DMS 273 (cell line): ENCODE data around the gene CACNA2D4.
A peak's percentile ranks its signal among the peaks of the same experiment; 100 is the strongest.

ENCODE experiments used
- DNase-seq: peaks from one replicate; lab custom pipeline; 2025; ENCODE audit not compliant: unreplicated experiment; lab: John Stamatoyannopoulos, UW

The CACNA2D4 gene

DNA sequence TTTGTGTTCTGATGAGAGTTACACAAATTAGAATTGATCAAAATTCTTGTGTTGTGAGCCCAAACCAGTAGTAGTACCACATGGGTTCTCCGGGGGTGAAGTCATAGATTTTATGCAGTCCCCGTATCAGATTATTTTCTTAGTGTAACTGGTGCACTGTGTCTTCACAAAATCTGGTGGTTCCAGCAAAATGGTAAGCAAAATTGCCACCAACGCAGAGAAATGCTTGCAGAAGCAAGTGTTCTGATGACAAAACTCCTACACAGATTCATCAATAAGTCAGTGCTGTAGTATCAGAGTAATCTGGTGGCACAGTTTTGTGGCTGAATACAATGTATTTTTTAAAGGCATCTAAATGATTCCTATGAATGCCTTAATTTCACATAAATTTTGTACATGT is 1.3 kb upstream of the CACNA2D4 start:
- DNase-seq: no peak

DNA sequence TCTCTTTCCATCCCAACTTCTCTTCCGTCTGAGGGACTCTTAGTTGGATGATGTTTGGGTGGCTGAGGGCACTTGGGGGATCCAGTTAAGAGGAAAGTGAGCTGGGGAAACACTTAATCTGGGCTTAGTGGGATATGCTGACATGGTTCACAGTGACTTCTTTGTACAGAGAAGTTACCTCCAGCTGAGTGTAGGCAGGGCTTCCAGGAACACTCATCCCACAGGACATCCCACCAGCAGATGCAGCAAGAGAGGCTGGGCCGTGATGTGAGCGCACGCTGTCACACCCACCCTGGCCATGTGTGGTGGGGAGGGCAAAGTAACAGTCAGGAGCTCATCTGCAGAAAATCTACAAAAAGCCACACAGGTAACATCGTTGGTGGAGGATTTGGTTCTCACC is 832 bp upstream of the CACNA2D4 start:
- no peak for DNase-seq

DNA sequence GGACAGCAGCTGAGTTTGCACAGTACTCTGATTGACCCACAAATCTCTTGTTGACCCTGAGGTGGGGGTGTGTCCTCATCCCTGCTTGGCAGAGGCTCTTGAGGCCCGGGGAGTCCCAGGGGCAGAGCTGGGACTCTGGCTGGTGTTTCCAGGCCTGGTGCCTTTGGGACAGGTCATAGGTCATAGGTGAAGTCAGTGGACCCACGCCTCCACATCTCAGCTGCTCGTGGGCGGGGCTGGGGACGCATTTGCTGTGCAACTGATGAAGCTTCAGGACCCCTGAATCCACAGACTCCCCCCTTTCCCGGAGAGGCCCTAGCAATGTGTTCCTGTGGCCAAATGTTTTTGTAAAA is 408 bp upstream of the CACNA2D4 start:
- DNase-seq: no peak

GRCh38 chr12:1917172-1918070 is 1.0 kb downstream of the CACNA2D4 start:
- no peak for DNase-seq

DNA sequence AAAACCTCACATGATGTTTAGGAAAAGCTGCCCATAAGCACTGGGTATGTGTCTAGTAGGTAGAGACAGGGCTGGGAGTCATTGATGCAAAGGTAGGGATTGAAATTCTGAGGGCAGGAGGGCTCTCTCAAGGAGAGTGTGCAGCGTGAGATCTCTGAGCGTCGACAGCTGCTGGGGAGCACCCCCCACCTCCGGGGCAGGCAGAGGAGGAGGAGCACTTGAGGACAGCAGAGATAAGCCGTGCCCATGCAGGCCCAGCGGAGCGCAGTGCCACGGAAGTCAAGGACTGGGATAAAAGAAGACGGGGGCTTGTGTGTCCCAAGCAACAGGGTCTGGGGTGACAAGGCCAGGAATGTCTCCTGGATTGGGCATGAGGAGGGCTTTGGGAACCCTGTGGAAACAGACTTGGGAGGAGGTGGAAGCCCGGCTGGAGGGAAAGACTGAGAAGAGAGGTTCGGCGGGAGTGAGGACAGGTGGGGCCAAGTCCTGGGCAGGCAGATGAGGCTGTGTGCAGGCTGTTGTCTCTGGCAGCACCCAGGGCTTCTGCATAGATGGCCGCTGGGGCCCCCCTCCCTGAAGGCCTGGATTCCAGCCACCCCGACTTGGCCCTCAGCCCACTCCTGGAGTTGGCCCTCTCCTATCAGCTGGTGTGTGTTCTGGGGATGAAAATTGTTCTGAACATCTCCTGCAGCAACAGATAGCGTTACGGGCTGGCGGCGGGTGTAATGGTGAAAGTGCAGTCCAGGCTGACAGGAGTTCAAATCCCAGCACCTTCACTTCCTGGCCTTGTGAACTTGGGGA is 1.9 kb downstream of the CACNA2D4 start:
- peak; percentile 76 for DNase-seq

GRCh38 chr12:1915082-1915968 is 3.1 kb downstream of the CACNA2D4 start:
- no peak for DNase-seq

DNA sequence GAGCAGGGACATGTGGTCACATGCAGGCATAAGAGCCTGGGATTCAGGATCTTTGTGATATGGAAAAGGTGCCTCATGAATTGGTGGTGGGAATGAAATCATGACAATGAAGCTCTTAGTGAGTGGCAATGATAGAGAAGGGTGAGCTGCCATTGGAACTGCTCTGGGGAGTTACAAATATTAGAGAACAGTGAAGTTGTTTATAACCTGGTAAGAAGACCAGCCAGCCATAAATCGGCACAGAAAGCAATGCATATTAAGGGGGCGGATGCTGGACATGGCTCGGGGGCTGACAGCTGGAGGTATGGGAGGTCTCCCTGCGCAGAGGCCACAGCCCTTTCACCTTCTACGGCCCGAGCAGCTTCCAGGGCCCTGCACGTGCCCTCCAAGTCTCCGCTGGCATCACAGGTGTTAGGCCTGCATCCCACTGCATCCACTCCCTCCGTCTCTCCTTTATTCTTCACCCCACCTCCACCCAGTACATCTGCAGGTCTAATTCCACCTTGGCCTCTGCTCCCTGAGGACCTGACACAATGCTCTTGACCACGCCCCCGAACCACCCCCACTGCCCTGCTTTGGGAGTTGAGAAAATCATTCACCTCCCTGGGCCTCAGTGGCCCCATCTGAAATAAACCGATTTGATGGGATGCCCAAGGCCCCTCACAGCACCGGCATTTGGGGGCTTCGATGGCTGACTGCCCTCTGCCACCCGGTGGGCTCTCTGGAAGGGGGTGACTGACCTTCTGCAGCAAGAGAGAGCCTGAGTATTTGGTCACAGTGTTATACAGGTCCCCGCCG is 4.1 kb downstream of the CACNA2D4 start:
- no peak for DNase-seq

DNA sequence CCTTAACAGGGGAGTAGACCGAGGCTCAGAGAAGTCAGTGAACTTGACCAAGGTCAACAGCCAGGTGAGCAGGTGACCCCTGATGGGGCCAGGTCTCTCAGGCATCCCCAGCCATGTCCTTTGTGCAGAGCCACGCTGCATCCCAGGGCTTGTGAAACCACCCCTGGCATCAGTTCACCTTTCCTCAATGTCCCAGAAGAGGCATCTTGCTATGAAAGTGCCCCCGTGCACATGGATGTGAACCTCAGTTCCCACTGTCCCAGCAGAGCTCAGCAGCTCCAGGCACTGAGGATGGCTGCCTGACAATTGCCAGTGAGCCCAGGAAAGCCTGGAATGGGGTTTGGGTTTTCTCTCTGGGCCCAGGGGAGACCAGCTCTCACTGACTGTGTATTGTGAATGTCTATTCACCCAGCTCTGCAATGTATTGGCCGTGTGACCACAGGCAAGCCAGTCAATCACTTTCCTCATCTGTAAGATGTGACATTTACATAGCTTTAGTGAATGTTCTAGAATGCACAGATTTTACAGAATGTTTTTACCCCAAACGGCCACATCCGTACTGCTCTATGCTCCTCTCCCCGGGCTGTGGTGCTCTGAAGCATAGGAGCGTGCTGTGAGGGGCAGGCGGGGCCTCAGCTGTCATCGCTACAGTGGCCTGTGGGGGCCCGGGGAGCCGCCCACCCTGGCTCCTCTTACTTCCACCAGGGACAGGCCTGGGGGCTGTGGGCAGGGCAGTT is 4.9 kb downstream of the CACNA2D4 start:
- no peak for DNase-seq

DNA sequence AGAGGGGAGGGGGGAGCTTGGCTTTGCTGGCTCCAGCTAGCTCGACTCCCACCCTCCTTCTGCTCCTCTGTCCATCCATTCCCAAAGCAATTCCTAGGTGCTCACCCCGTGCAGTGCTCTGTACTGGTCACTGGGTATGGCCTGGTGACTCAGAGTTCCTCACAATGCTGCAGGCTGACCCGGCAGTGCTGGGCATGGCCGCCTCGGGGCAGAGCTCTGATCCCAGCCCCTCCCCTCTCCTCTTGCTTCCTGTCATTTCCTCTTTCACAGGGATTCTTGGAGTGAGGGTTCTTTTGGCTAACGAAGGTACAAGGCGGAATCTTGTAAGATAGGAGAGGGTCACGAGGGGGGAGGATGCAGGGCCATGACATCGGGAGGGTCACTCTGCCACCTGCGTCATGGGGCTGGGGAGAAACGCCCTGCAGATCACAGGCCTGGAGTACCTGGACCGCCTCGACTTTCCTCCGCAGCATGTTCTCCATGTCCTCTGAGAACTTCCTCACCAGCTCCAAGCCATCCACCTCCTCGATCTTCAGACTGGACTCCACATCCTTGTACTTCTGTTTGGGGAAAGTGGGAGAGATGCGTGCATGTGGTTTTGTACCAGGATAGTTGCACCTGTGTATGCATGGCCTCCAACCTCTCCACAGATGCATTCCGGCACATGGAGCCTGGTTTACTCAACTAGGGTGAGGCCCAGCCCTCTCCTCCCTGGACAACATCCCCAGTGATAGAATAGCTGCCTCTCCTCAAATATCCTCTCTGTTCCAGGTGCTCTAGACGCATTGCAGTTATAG is 5.7 kb downstream of the CACNA2D4 start:
- no peak for DNase-seq

DNA sequence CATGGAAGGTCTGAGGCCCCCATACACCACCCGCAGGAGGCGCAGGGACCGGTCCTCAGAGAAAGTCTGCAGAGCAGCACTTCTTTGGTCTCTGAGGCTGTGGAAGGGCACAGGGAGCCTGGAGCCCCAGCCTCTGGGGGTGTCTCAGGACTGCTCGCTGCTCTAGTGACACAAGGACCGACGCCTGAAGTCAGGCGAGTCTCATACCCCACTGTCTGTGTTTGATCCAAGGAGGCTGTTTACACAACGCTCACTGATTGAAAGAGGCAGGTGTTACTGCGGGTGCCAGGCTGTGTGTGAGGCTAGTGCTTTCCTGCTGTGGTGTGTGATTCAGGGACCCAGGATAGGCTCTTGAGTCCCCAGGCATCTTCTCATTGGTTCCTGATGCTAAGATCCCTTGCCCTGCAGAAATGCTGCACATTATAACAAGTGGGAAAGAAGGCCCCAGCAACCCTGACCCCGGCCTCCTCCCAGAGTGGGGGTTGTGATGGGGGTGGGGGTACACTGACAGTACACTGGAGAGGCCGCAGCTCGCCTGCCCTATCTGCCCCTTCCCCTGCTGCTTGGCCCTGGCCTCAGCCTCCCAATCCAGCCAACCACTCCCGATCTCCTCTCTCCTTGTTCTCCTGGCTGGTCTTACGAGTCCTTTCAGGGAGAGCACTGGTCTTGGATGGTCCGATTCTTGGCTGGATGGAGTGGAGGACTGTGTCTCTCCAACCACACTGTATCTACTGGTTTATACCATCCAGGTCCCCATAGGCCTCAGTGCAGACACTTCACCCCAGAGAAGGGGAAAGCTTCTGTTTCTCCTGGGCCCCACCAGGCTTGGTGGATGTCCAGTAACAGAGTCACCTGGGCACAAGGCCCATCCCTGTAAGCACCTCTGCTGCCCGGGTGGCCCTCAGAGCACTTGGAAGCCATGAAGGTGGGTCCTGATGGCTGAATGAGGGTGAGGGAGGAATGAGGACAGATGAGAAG is 6.6 kb downstream of the CACNA2D4 start:
- no peak for DNase-seq

GRCh38 chr12:1910468-1910867 is 8.0 kb downstream of the CACNA2D4 start:
- DNase-seq: no peak

- DNase-seq: no peak
Observed at GRCh38 chr12:1908758-1909157, 9.7 kb downstream of the CACNA2D4 start.

DNA sequence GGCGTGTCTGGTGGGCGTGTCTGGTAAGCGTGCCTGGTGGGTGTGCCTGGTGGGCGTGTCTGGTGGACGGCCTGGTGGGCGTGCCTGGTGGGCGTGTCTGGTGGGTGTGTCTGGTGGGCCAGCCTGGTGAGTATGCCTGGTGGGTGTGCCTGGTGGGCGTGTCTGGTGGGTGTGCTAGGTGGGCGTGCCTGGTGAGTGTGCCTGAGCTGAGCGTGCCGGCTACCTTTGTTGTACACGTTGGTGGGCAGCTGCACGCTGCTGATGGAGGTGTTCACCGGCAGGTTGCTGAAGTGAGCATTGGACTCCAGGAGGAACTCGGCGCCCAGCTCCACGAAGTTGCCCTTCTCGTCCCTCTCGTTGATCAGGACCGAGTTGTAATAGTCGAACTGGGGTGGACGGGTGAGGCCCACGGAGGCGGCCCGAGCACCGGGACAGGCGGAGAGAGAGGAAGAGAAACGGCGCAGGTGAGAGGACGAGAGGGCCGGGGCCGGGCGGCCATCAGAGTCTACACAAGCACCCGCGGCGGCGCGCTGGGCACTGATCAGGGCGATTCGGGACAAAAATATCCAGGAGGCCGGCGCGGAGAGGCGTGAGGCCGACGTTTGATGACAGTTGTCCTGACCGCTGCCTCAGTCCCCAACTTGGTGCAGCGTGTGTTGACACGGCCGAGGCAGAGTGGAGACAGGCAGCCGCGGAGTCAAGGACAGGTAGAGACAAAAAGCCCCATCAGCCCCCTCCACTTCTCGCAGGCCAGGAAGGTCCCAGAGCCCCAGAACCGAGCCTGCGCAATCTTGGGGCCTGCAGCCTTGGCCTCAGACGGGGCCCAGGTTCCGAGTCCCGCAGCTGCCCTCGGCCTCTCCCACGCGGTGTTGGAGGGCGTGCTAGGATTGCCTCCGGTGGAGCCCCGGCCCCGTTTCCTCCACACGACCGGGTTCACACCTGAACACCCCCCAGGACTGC is 10.5 kb downstream of the CACNA2D4 start:
- DNase-seq: no peak

GRCh38 chr12:1906579-1906978 is 11.9 kb downstream of the CACNA2D4 start:
- DNase-seq: no peak

DNA sequence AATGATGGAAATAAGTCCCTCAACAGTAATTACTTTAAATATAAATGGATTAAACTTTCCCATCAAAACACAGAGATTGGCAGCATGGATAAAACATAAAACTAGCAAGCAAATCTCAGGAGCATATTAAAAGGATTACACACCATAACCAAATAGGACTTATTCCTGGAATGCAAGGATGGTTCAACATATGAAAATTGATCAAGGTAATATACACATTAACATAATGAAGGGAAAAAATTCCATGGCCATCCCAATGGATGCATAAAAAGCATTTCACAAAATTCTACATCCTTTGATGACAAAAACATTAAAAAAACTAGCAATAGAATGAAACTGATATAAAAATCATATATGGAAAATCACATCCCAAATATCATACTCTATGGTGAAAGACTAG is 13.6 kb downstream of the CACNA2D4 start:
- no peak for DNase-seq

- no peak for DNase-seq
Observed at GRCh38 chr12:1896964-1897363, 21.5 kb downstream of the CACNA2D4 start.

- no peak for DNase-seq
Observed at GRCh38 chr12:1890810-1891209, 27.6 kb downstream of the CACNA2D4 start.
